ENCODE measurements around the gene GJA4.
"Not testable (repeated sequence)": the region's sequence is repeated elsewhere in the genome, so short reads cannot be mapped to it uniquely, and the experiment has no call there.

The GJA4 gene

DNA sequence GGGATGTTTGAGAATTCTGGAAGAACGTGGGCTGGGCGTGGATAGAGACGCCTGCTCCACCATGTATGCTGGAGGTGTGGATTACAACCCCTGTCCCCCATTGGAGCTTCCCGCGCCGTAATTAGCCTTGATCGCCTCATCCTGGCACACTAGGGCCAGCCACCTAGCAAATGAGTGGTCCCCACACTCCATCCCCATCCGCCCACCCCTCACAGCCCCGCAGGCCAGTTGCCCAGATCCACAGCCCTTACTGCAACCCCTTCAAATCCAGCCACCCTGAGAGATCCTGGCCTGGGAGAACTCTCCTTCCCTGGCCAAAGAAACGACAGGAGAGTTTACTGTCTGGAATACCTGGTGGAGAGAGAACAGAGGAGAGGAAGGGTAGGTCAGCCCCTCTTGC, 375 bp upstream of the GJA4 start:
- no peak for DNase-seq

DNA sequence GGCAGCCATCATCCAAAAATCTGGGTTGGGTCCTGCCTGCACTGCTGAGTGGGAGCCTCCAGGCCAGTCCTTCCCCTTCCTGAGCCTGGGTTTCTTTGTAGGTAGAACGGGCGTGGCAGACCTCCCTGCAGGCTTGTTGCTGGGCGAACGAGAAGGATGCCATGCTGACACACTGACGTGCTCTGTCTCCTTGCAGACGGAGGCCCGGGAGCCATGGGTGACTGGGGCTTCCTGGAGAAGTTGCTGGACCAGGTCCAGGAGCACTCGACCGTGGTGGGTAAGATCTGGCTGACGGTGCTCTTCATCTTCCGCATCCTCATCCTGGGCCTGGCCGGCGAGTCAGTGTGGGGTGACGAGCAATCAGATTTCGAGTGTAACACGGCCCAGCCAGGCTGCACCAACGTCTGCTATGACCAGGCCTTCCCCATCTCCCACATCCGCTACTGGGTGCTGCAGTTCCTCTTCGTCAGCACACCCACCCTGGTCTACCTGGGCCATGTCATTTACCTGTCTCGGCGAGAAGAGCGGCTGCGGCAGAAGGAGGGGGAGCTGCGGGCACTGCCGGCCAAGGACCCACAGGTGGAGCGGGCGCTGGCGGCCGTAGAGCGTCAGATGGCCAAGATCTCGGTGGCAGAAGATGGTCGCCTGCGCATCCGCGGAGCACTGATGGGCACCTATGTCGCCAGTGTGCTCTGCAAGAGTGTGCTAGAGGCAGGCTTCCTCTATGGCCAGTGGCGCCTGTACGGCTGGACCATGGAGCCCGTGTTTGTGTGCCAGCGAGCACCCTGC, 1.4 kb downstream of the GJA4 start:
- DNase-seq: no peak

DNA sequence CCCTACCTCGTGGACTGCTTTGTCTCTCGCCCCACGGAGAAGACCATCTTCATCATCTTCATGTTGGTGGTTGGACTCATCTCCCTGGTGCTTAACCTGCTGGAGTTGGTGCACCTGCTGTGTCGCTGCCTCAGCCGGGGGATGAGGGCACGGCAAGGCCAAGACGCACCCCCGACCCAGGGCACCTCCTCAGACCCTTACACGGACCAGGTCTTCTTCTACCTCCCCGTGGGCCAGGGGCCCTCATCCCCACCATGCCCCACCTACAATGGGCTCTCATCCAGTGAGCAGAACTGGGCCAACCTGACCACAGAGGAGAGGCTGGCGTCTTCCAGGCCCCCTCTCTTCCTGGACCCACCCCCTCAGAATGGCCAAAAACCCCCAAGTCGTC, 2.0 kb downstream of the GJA4 start:
- DNase-seq: no peak

DNA sequence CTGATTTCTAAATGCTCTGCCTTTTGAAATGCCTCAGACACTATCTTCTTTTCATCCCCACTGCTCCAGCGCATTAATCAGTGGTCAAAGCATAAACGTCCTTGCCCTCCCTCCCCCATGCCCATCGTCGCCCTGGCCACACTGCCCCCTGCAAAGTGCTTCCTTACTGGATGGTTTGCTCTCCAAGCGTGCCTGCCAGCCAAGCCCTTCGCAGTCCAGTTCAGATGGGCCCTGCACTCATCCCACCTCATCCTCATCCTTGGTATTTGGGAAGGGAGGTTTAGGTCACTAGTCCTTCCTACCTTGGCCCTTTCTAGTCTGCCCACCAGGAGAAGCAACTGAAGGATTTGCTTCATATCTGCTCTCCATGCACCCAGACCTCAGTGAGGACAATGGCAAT, 3.1 kb downstream of the GJA4 start:
- no peak for DNase-seq

DNA sequence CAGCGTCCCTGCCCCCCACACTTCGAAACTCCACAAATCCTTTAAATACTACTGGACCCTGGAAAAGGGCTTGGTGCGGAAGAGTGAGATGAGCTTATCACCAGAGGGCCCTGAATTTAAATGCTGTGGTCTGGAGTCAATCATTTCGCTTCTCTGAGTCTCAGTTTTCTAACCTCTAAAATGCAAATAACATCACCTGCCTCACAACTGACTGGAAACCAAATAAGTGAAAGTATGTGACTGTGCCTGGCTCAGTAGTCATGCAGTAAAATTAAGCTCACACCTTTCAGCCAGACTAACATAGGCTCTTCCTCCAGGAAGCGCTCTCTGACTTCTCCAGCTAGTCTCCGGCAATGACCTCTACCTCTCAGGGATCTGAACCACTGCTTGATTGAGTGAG, 4.2 kb downstream of the GJA4 start:
- DNase-seq: peak; percentile 70 to 75

DNA sequence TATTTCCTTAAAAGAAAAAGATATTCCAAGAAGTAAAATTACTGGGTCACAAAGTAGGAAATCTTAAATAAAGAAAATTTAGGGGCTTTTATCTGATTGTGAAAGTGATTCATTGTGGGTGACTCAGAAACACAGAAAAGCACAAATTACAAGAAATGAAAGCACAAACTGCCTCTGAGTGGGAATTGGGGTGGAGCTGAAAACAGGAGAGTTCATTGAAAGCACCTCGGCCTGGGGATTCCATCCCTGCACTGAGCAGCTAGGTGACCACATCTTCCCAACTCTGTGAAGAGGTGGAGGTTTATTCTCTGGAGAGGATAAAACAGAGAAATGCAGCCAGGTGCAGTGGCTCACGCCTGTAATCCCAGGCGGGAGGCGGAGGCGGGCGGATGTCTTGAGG, 7.4 kb downstream of the GJA4 start:
- DNase-seq: no peak

DNA sequence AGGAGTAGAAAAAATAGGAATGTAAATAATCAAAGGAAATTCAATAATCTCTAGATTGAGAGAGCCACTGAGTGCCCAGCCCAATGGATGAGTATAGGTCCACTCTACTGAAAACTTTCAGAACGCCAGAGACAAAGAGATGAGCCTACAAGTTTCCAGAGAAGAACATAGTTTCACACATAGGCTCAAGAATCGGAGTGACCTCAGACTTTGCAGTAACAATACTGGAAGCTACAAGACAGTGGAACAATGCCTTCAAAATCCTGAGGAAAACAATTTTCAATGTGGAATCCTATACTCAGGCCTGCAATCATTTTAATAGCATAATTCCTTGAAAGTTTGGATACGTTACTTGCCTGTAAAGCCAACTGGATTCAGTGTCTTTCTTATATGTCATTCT, 11.0 kb downstream of the GJA4 start:
- no peak for DNase-seq

DNA sequence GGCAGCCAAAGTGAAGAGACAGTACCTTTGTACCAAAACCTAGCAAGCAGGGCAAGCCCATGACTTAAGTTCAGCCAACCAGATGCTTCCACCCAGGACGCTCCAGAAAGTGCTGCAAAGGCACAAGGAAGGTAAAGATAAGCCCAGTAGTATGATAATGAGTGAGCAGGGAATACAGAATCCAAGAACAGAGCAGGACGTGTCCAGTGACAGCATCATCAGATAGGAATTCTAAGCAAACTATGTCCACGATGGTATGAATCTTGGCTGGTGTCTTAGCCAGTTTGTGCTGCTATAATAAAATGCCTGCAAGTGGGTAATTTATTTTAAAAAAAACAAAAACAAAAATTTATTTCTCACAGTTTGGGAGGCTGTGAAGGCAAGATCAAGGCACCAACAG, 13.6 kb downstream of the GJA4 start:
- DNase-seq: no peak

DNA sequence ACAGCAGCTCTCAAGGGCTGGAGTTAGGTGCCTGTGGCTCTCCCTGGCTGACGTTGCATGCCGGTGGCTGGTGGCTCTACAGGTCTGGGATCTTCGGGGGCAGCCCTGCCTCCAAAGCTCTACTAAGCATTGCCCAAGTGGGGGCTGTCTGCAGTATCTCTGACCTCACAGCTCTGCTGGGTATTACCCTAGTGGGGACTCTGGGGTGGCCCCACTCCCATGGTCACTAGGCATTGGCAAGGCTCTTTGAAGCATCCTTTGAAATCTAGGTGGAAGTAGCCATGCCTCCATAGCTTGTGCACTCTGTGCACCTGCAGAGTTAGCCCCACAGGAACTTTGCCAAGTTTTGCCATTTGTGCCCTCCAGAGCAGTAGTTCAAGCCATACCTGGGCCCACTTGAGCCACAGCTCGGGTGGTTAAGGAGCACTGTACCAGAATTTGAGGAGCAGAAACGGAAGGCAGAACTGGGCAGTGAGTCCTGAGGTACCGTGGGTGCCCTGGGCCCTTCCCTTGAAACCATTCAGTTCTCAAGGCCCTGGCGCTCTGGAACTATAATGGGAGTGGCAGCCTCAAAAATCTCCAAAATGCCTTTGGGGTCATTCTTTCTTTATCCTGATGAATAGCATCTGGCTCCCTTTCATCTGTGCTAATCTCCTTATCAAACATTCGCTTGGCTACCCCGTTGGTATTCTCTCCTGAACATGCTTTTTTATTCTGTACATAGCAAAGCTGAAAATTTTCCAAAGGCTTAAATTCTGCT, 15.4 kb downstream of the GJA4 start:
- DNase-seq: no peak

DNA sequence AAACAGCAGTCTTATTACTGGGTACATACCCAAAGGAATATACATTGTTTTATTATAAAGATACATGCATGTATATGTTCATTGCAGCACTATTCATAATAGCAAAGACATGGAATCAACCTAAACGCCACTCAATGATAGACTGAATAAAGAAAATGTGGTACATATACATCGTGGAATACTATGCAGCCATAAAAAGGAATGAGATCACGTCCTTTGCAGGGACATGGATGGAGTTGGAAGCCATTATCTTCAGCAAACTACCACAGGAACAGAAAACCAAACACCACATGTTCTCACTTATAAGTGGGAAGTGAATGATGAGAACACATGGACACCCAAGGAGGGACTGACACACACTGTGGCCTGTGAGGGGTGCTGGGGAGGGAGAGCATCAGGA, 18.0 kb downstream of the GJA4 start:
- not testable (repeated sequence) for DNase-seq

DNA sequence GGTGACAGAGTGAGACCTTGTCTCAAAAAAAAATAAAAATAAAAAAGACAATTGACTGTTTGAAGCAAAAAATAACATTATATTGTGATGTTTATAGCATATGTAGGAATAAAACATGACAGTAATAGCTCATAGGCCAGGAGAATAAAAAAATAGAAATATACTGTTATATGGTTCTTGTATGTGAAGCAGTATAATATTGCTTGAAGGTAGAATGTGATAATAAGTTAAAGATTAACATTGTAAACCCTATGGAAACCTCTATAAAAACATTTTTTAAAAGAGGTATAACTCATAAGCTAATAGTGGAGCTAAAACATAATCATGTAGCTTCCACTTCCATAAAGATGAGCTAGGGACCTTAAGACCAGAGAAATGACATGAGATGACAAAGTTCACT, 23.5 kb downstream of the GJA4 start:
- no peak for DNase-seq

DNA sequence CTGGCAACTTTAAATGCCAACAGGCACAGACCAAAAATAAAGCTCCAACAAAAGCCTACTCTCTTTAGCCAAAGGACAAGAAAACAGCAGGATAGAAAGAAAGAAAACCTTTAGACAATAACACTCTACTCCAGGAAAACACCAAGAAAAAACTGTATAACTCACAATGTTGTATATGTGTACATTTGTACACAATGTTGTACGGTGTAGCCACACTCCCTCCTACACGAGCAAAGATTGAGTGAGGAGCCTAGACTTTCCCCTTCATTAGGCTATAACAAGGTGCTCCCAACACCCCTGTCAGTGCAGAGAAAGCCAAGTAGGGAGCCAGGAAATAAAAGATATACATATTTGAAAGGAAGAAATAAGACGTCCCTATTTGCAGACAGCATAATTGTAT, 24.0 kb downstream of the GJA4 start:
- DNase-seq: no peak

DNA sequence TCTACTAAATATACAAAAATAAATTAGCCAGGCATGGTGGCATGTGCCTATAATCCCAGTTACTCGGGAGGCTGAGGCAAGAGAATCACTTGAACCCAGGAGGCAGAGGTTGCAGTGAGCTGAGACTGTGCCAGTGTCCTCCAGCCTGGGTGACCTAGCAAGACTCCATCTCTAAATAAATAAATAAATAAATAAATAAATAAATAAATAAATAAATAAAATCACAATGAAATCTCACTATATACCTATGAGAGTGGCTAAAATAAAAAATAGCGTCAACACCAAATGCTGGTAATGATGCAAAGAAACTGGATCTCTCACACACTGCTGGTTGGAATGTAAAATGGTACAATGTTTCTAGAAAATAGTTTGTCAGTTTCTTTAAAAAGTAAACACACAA, 26.1 kb downstream of the GJA4 start:
- DNase-seq: not testable (repeated sequence)

DNA sequence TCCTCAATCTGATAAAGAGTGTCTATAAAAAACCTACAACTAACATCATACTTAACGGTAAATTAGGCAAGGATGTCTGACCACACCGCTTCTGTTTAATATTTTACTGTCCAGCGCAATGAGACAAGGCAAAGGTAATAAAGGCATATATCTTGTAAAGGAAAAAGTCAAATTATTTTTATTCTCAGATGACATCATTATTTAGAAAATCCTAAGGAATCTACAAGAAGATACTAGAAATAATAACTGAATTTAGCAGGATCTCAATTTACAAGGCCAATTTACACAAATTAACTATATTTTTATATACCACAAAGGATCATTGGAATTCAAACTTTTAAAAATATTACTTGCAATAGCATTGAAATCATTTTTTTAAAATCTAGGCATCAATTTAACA, 29.4 kb downstream of the GJA4 start:
- DNase-seq: no peak

DNA sequence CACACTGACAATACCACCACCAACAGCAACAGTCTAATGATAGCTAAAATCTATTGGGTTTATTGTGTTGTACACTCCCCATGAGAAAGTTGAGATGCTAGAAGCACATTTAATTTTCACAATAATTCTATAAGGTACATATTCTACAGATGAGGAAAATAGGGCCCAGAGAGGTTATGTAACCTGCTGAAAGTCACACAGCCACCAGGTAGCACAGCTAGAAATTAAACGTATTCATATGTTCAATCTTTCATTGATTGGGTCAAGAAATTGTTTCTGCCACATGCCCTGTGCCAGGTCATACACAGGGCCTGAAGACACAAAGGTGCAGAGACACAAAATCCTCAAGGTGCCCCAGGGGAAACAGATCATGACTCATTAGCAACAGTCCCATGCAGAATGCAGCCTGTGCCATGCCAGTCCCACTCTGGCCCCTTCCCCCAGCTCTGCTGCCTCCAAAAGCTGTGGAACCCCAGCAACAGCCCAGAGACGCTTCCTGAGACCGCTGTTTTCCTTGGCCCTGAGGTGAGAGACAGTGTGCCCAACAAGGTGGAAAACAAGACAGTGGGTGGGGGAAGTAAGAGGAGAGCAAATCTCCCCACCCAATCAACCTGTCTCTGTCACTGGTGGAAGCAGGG, 32.1 kb downstream of the GJA4 start:
- no peak for DNase-seq

DNA sequence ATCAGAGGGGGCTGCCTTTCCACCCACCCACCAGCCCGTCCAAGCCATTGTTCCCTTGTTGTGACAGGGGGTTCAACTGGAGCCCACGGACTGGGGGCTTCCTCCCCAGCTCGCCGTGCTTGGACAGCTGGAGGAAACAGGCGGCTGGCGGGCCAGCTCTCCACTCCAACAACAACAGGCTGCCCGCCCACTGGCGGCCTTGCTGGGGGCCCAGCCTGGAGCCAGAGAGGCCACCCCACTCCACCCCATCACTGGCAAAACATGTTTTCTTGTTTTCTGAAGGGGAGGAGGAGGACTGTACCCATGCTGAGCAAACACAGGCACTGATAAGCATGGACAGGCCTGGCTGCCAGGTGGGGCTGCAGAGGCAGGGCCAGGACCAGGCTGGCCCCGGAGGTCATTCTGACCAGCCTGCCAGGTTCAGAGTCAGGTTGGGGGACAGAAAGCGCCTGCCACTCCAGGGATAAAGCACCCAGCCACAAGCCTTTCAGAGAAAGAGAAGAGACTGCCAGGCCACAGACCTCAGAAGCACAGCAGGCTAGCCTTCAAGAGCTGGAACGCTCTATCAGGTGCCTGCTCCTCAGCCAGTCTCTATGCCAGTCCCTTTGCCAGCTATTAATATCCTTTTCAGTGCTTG, 32.8 kb downstream of the GJA4 start:
- no peak for DNase-seq

DNA sequence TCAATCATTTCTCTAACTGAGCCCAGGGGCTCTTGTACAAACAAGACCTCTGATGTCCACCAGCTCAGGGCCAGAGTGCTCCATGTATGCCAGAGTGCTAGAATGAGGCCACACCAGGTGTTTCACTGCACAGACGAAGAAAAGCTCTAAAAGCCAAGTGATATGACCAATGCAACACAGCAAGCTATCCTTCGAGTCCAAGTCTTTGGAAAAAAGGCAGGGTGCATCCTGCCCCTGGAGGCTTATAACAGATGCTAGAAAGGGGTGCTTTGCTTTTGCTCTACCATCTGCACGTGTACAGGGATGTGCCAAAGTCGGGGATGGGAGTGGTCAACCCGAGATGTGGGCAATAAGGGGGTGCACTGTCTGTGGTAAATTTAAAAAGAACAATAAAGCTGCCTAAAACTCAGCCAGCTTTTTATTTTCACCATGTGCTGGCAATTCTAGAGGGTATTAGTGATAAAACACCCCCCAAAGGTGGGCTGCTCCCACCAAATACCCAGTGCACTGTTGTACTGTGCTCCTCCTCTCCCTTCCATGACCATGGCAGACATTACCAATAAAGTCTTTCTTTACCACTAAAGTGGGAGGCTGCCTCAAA, 34.6 kb downstream of the GJA4 start:
- no peak for DNase-seq

DNA sequence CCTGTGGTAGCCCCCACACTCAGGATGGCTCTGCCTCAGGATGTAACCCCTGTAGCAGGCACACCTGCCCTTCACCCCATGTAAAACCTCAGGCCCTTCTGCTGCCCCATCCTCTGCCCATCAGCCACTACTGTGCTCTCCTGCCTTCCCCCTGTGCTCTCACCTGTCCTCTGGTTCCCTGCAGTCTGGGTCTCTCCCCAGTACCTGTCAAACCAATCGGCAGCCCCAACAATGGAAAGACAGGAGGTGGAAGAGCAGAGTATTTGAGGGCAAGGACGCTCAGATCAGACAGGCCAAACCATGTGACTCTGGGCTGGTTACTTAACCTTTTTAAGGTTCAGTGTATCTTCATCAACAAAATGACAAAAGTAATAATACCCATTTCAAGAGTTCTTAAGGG, 35.8 kb downstream of the GJA4 start:
- DNase-seq: no peak

DNA sequence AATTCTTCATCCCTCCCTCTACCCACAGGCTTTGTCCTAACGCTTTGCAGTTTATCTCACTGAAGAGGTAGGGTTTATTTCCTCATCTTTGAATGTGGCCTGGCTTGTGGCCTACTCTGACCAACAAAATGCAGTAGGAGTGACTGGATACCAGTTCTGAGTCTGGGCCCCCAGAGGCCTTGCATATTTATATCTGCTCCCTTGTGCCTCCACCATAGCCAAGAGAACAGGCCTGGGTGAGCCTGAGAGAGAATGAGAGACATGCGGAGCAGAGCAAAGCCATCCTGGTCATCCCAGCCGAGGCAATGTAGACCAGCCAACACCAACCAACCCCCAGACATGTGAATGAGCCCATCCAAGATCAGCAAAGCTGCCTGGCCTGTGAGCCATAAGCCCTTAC, 36.5 kb downstream of the GJA4 start:
- DNase-seq: no peak

DNA sequence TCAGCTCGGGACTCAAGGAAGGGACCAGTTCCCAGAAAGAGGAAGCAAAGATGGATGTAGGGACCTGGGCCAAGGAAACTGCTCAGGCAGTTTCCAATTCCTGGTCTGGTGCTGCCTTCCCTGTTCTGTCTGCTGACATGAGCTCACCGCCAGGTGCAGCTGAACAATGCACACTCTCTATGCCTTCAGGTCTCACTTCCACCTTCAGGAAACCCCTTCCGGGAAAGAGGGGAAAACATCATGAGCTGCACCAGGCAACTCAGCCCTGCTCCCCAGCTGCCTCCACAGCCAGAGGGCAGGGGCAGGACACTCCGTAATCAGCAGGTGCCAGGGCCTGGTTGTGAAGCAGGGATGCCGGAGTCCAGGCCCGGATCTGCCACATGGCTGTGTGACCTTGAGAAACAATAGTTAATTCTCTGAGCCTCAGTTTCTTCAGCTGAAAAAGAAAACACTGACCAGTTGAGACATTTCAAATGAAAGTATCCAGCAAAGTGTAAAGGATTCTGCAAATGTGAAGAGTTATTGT, 39.0 kb downstream of the GJA4 start:
- DNase-seq: no peak

DNA sequence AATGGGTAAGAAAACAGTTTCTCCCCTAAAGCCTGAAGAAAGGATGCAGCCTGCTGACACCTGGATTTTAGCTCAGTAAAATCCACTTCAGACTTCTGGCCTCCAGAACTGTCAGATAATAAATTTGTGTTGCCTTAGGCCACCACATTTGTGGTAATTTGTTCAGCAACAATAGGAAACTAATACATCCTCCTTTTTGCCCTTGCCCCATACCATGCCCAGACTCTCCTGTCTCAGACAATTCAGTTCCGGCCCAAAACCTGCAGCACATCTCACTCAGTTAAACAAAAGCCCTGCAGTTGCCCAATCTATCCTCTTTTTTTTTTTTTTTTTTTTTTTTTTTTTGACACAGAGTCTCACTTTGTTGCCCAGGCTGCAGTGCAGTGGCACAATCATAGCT, 40.9 kb downstream of the GJA4 start:
- no peak for DNase-seq

DNA sequence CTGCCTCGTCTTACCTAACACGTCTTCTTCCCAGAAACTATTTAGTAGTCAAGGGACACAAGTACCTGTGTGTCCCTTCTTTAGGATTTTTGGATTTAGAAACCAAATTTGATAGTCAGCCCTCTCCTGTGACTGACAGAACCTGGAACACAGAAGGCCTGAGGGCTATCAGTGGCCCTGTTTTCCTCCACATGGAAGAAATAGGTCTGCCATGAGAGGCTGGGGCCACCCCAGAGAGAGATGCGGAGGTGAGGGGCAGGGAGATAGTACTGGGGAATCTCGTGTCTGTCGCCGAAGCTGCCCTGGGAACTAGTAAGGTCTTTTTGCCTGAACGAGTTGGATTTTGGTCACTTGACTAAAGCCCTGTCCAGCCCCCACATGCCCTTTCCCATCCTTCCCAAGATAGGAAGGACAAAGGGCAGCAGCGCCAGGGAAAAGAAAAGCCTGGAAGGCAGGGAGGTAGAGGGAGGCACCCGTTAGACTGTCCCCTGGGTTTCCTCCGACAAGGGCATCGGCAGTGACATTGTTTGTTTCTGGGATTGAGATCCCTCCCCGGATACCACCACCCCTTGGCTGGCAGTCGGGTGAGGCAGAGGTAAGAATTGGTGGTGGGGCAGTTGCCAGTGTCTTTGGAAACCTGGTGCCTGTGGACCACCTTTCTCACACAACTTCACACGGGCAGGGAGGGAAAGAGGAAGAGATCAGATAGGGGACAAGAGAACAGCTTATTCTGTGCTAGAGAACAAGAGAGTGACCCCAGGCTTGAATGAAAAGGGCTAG, 46.9 kb downstream of the GJA4 start:
- DNase-seq: no peak

Data from NCI-H526 (cell line).